PFSK-1 (cell line): ENCODE results near the gene ASS1.

ENCODE experiments used
- SIN3A ChIP-seq: IDR thresholded peaks from 2 replicates; pipeline ENCODE4 v1.6.1; 2012; ENCODE audit warnings: mild to moderate bottlenecking, low read length, moderate library complexity, borderline replicate concordance; ENCODE audit not compliant: insufficient read depth
- TAF1 ChIP-seq: IDR thresholded peaks from 2 replicates; pipeline ENCODE4 v1.6.1; 2012; ENCODE audit warnings: low read length, control low read depth, borderline replicate concordance; ENCODE audit not compliant: insufficient read depth

DNA sequence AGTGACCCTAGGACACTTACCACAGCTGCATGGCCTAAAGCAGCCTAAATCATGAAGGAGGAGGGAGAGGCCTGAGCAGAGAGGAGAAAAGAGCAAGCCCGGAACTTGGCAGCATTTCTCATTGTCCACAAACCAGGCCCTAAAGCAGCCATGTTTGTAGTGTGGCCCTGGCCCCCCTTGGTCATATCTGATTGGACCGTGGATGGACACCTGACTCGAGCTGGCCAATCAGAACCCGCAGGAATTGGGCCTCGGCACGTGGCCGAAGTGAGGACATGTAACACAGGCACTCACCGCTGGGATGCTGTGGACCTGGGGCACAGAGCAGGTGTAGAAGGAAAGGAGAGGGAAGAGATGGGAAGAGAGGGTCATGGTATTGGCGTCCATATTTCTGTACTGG lies 56.9 kb downstream of the ASS1 start:
- no peak for TF ChIP-seq SIN3A
- TF ChIP-seq TAF1 = no peak
